NCI-H1092 treated with DMSO at 0.1 percent for 48 hours (cell line): Measurements from ENCODE around the gene PFKP.
"Not testable (repeated sequence)": the region's sequence is repeated elsewhere in the genome, so short reads cannot be mapped to it uniquely, and the experiment has no call there.

Source experiments
- DNase-seq: peaks from one replicate; lab custom pipeline; 2025; lab: John Stamatoyannopoulos, UW

The PFKP gene

GRCh38 chr10:3098689-3099088, 31.3 kb downstream of the PFKP start:
- no peak for DNase-seq

GRCh38 chr10:3099291-3100092, 32.1 kb downstream of the PFKP start:
- DNase-seq, result no peak

GRCh38 chr10:3100093-3100792, 32.9 kb downstream of the PFKP start:
- DNase-seq, result no peak

GRCh38 chr10:3100856-3101640, 33.7 kb downstream of the PFKP start:
- no peak for DNase-seq

GRCh38 chr10:3102720-3103427, 35.5 kb downstream of the PFKP start:
- peak; percentile 11 for DNase-seq

- no peak for DNase-seq
Observed at GRCh38 chr10:3103646-3104045, 36.3 kb downstream of the PFKP start.

- no peak for DNase-seq
Observed at GRCh38 chr10:3104251-3104918, 37.0 kb downstream of the PFKP start.

- no peak for DNase-seq
Observed at GRCh38 chr10:3105166-3105565, 37.8 kb downstream of the PFKP start.

GRCh38 chr10:3105905-3106304, 38.6 kb downstream of the PFKP start:
- no peak for DNase-seq

- DNase-seq, result not testable (repeated sequence)
Observed at GRCh38 chr10:3106328-3106727, 39.0 kb downstream of the PFKP start.

- no peak for DNase-seq
Observed at GRCh38 chr10:3106928-3107425, 39.6 kb downstream of the PFKP start.

- no peak for DNase-seq
Observed at GRCh38 chr10:3107426-3107961, 40.1 kb downstream of the PFKP start.

- DNase-seq, result no peak
Observed at GRCh38 chr10:3108033-3108432, 40.7 kb downstream of the PFKP start.

GRCh38 chr10:3108575-3109105, 41.3 kb downstream of the PFKP start:
- DNase-seq, result no peak

GRCh38 chr10:3109196-3109595, 41.8 kb downstream of the PFKP start:
- no peak for DNase-seq

- no peak for DNase-seq
Observed at GRCh38 chr10:3109633-3110032, 42.3 kb downstream of the PFKP start.

- no peak for DNase-seq
Observed at GRCh38 chr10:3110782-3111620, 43.7 kb downstream of the PFKP start.

- DNase-seq, result no peak
Observed at GRCh38 chr10:3111621-3112163, 44.3 kb downstream of the PFKP start.

GRCh38 chr10:3113343-3113720, 46.0 kb downstream of the PFKP start:
- no peak for DNase-seq

GRCh38 chr10:3115685-3116084, 48.3 kb downstream of the PFKP start:
- no peak for DNase-seq
